GM12892 (cell line): ENCODE results near the gene TAF1A.
"Not testable (repeated sequence)": the region's sequence is repeated elsewhere in the genome, so short reads cannot be mapped to it uniquely, and the experiment has no call there.

Experiments
- POLR2A ChIP-seq: IDR thresholded peaks from 2 replicates; pipeline ENCODE4 v1.6.1; 2011; ENCODE audit warnings: low read depth, low read length, control low read depth
- TAF1 ChIP-seq: IDR thresholded peaks from 2 replicates; pipeline ENCODE4 v1.6.1; 2011; ENCODE audit warnings: low read depth, mild to moderate bottlenecking, control low read depth, low read length, borderline replicate concordance

DNA sequence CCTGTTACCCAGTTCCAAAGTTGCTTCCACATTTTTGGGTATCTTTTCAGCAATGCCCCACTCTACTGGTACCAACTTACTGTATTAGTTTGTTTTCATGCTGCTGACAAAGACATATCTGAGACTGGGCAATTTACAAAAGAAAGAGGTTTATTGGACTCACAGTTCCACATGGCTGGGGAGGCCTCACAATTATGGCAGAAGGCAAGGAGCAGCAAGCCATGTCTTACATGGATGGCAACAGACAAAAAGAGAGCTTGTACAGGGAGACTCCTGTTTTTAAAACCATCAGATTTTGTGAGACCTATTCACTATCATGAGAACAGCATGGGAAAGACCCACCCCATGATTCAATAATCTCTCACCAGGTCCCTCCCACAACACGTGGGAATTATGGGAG lies 19.4 kb upstream of the TAF1A start:
- TF ChIP-seq POLR2A, TAF1: not testable (repeated sequence)
